Keratinocyte (primary cell): ENCODE results near the gene KRT34. TPM values are rescaled to one million over a fixed set of nuclear protein-coding genes. Genes with fewer than 3 reads are reported as not detected.
"Not testable (repeated sequence)": the region's sequence is repeated elsewhere in the genome, so short reads cannot be mapped to it uniquely, and the experiment has no call there.

Experiments used
- DNase-seq: peaks from one replicate; pipeline ENCODE4 v3.0.0-alpha.2; 2011; ENCODE audit warnings: low read depth, missing footprints, low spot score
- FAIRE-seq: peaks from 2 replicates; lab custom pipeline; 2011; peaks lifted over from hg19 to GRCh38; lab: Jason Lieb, UNC
- H2AFZ ChIP-seq: 2 replicates; pipeline ENCODE4 v1.6.0; 2012; ENCODE audit warnings: low read length, control low read depth, inconsistent platforms; ENCODE audit not compliant: control insufficient read depth
- H3K27ac ChIP-seq: 2 replicates; pipeline ENCODE4 v1.5.1; 2011; ENCODE audit warnings: low read length; ENCODE audit not compliant: control insufficient read depth, insufficient read depth
- H3K27me3 ChIP-seq: 3 replicates; pipeline ENCODE4 v1.6.0; 2011; ENCODE audit warnings: low read length; ENCODE audit not compliant: control insufficient read depth, insufficient read depth; ENCODE audit errors: extremely low read depth
- H3K36me3 ChIP-seq, 2 experiments: 2 replicates in 1 of 2; 3 replicates in 1 of 2; pipeline ENCODE4 v1.5.1; 2011; ENCODE audit warnings: low read length in 2 of 2, mild to moderate bottlenecking in 1 of 2; ENCODE audit not compliant: control insufficient read depth in 2 of 2, insufficient read depth in 2 of 2; ENCODE audit errors: extremely low read depth in 1 of 2
- H3K4me1 ChIP-seq: 3 replicates; pipeline ENCODE4 v1.5.1; 2011; ENCODE audit warnings: low read length; ENCODE audit not compliant: control insufficient read depth, insufficient read depth; ENCODE audit errors: extremely low read depth
- H3K4me2 ChIP-seq: 3 replicates; pipeline ENCODE4 v1.6.0; 2011; ENCODE audit warnings: low read depth, low read length; ENCODE audit not compliant: control insufficient read depth, insufficient read depth; ENCODE audit errors: extremely low read depth
- H3K4me3 ChIP-seq, 3 experiments: fragments of 200-600 bp in 1 of 3; sonication (generic) in 1 of 3; 2 replicates in 2 of 3; 3 replicates in 1 of 3; pipeline ENCODE4 v1.5.1; 2011 to 2016; ENCODE audit warnings: low read length in 3 of 3, mild to moderate bottlenecking in 3 of 3, control low read depth in 2 of 3, inconsistent platforms in 1 of 3, low read depth in 1 of 3, mixed read lengths in 1 of 3, mixed run types in 1 of 3, moderate library complexity in 1 of 3; ENCODE audit not compliant: control insufficient read depth in 2 of 3, insufficient read depth in 2 of 3; ENCODE audit errors: extremely low read depth in 1 of 3
- H3K79me2 ChIP-seq: 2 replicates; pipeline ENCODE4 v1.6.0; 2012; ENCODE audit warnings: low read length; ENCODE audit not compliant: control insufficient read depth, insufficient read depth
- H3K9ac ChIP-seq: 3 replicates; pipeline ENCODE4 v1.6.0; 2011; ENCODE audit warnings: low read length; ENCODE audit not compliant: control insufficient read depth, insufficient read depth; ENCODE audit errors: extremely low read depth
- H3K9me1 ChIP-seq: 3 replicates; pipeline ENCODE4 v1.6.0; 2011; ENCODE audit warnings: low read length; ENCODE audit not compliant: control insufficient read depth, insufficient read depth; ENCODE audit errors: extremely low read depth
- H3K9me3 ChIP-seq: 2 replicates; pipeline ENCODE4 v1.5.1; 2012; ENCODE audit warnings: low read depth, low read length; ENCODE audit not compliant: control insufficient read depth
- H4K20me1 ChIP-seq: 3 replicates; pipeline ENCODE4 v1.6.0; 2011; ENCODE audit warnings: low read length; ENCODE audit not compliant: control insufficient read depth, insufficient read depth; ENCODE audit errors: extremely low read depth
- EZH2 ChIP-seq: IDR thresholded peaks from one replicate; pipeline ENCODE4 v1.6.1; 2012; ENCODE audit warnings: inconsistent platforms, mild to moderate bottlenecking, low read length, moderate library complexity
- dilution Hi-C: fragments of 300-500 bp; cut with MboI; formaldehyde crosslinking; loops from one replicate; pipeline ENCODE4 v1.7.0; 2020; ENCODE audit warnings: low sequenced_read_pairs; ENCODE audit not compliant: extremely low pct_ligation_motif_present
- polyA minus RNA-seq, 3 experiments: library from RNA; depleted of rRNA, polyadenylated mRNA; stranded (reverse); fragments of >200 nt; gene quantifications; 1 replicate in 1 of 3; 2 replicates in 1 of 3; 3 replicates in 1 of 3; pipeline ENCODE4 v1.2.3, GENCODE V29; 2011
- polyA plus RNA-seq, 5 experiments: library from polyadenylated mRNA; depleted of rRNA in 3 of 5; stranded (reverse) in 3 of 5; stranded (forward) in 1 of 5; unstranded in 1 of 5; fragments of >200 nt; gene quantifications; 1 replicate in 1 of 5; 2 replicates in 3 of 5; 3 replicates in 1 of 5; pipeline versions ENCODE4 v1.2.1 to v1.2.3, GENCODE V29; 2011 to 2012; ENCODE audit warnings: missing spikeins in 2 of 5, low read depth in 1 of 5, low replicate concordance in 1 of 5
- TF ChIP-seq, protein P1 (sequence below), 3 experiments: IDR thresholded peaks in 1 of 3; conservative IDR thresholded peaks in 1 of 3; optimal IDR thresholded peaks in 1 of 3; 2 replicates in 2 of 3; 3 replicates in 1 of 3; pipeline versions ENCODE3 to v1.5.1; 2011; ENCODE audit warnings: low read length in 3 of 3, mild to moderate bottlenecking in 3 of 3, moderate library complexity in 2 of 3, control low read depth in 1 of 3, inconsistent platforms in 1 of 3; ENCODE audit not compliant: insufficient read depth in 2 of 3; ENCODE audit errors: extremely low read depth in 1 of 3

The KRT34 gene
- 4.4 to 4.8 TPM (median 4.6 TPM) in 3 replicates for polyA plus RNA-seq
- polyA plus RNA-seq (2011; ENCODE audit: low read depth): 68.2 TPM
- polyA plus RNA-seq (2011; cell fraction: cytosol; rRNA removed): 5.4 and 6.3 TPM in 2 replicates
- polyA plus RNA-seq (2011; cell fraction: nucleus; rRNA removed): 8.0 and 8.4 TPM in 2 replicates
- polyA plus RNA-seq (2012; ENCODE audit: low replicate concordance): 3.9 and 45.5 TPM in 2 replicates
- polyA minus RNA-seq: 2.2 to 4.2 TPM (median 3.2 TPM) in 3 replicates
- polyA minus RNA-seq (2011; cell fraction: cytosol; rRNA and poly(A)+ RNA removed): 3.3 TPM
- 2.9 and 3.3 TPM in 2 replicates for polyA minus RNA-seq (2011; cell fraction: nucleus; rRNA and poly(A)+ RNA removed)

- H3K4me3 ChIP-seq, H3K9me3 ChIP-seq, dilution Hi-C loops, H3K4me2 ChIP-seq, FAIRE-seq, H3K79me2 ChIP-seq, H3K36me3 ChIP-seq, H3K9me1 ChIP-seq, DNase-seq, H3K27me3 ChIP-seq, H4K20me1 ChIP-seq, H3K9ac ChIP-seq, H2AFZ ChIP-seq: not testable (repeated sequence)
- Histone ChIP-seq H3K4me1 (peaks cover 25% of the 10 kb centered on the region), H3K27ac (peak within 1 kb of the TSS; percentile 6)
Observed at GRCh38 chr17:41381943-41382342, at the start of gene KRT34. TSS of gene KRT34 (minus strand) at chr17:41382306. CDS start at chr17:41382246, 60 bp downstream.

DNA sequence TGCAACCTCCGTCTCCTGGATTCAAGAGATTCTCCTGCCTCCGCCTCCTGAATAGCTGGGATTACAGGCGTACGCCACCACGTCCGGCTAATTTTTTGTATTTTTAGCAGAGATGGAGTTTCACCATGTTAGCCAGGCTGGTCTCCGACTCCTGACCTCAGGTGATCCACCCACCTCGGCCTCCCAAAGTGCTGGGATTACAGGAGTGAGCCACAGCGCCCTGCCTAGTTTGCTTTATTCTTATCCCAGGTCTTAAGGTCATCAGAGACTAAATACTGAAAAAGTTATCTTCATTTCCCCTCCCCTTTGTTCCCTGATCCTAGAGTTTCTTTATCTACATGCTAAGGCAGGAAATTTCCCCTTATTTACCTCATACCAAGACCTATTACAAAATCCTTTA lies 48.3 kb upstream of the KRT34 start:
- H3K36me3 ChIP-seq, FAIRE-seq, H4K20me1 ChIP-seq, H3K79me2 ChIP-seq, H3K27ac ChIP-seq, H3K4me1 ChIP-seq, H3K9me3 ChIP-seq, H2AFZ ChIP-seq, dilution Hi-C loops, H3K9me1 ChIP-seq, H3K27me3 ChIP-seq, H3K9ac ChIP-seq, DNase-seq, H3K4me2 ChIP-seq, H3K4me3 ChIP-seq: not testable (repeated sequence)

- TF ChIP-seq, protein P1, sequence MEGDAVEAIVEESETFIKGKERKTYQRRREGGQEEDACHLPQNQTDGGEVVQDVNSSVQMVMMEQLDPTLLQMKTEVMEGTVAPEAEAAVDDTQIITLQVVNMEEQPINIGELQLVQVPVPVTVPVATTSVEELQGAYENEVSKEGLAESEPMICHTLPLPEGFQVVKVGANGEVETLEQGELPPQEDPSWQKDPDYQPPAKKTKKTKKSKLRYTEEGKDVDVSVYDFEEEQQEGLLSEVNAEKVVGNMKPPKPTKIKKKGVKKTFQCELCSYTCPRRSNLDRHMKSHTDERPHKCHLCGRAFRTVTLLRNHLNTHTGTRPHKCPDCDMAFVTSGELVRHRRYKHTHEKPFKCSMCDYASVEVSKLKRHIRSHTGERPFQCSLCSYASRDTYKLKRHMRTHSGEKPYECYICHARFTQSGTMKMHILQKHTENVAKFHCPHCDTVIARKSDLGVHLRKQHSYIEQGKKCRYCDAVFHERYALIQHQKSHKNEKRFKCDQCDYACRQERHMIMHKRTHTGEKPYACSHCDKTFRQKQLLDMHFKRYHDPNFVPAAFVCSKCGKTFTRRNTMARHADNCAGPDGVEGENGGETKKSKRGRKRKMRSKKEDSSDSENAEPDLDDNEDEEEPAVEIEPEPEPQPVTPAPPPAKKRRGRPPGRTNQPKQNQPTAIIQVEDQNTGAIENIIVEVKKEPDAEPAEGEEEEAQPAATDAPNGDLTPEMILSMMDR (optimal IDR thresholded peaks at IDR 0.05 in 1 of 3, IDR thresholded peaks at IDR 0.05 in 1 of 3, conservative IDR thresholded peaks at IDR 0.05 in 1 of 3; ENCODE audit: extremely low read depth in 1 of 3, insufficient read depth in 2 of 3, low read length in 3 of 3): no peak
- no peak for TF ChIP-seq EZH2
- H3K9me3 ChIP-seq: no peaks in the 10 kb centered on the region
- H2AFZ ChIP-seq: no peak overlapping the region
- H4K20me1 ChIP-seq: no peaks in the 10 kb centered on the region
- H3K9me1 ChIP-seq: no peaks in the 10 kb centered on the region
- H3K36me3 ChIP-seq: no peaks in the 10 kb centered on the region
- no peak overlapping the region for H3K27ac ChIP-seq
- H3K27me3 ChIP-seq: no peaks in the 10 kb centered on the region
- dilution Hi-C loops: no loop called here
- H3K4me3 ChIP-seq: no peak overlapping the region
- DNase-seq (no peak), FAIRE-seq (no peak)
- no peaks in the 10 kb centered on the region for H3K79me2 ChIP-seq
- no peaks in the 10 kb centered on the region for H3K4me1 ChIP-seq
- no peak overlapping the region for H3K4me2 ChIP-seq
- no peak overlapping the region for H3K9ac ChIP-seq
Observed at GRCh38 chr17:41429667-41430066, 47.6 kb upstream of the KRT34 start.
